Sciatic nerve (tissue), 2 donors: ENCODE results near the gene OSBPL1A. TPM values are rescaled to one million over a fixed set of nuclear protein-coding genes. Genes with fewer than 3 reads are reported as not detected.

Experiments used
- ATAC-seq: fragments of 200-7000 bp; cut with Tn5 transposase; one replicate; pipeline ENCODE4 v1.9.1; 2020; ENCODE audit warnings: mild to moderate bottlenecking, moderate library complexity
- DNase-seq: peaks from one replicate; pipeline ENCODE4 v3.0.0-alpha.2; 2020; ENCODE audit warnings: low spot score
- intact Hi-C: fragments of 100-400 bp; cut with DNase I; formaldehyde crosslinking; loops from one replicate; pipeline ENCODE4 v1.14.2; 2022
- total RNA-seq: library from RNA; stranded (reverse); fragmentation: NEBNext Ultra II Directional; extraction: Animal tissue kit (Norgen Biotek cat#: 25700); gene quantifications from one replicate; pipeline ENCODE4 v1.2.1, GENCODE V29; 2021
- donor health status: DM: no; HTN: no; CAD: no.
- donor health status: DM: no; HTN: no; CAD: no.

The OSBPL1A gene
- total RNA-seq, result 117 TPM

- peak; percentile 93 for DNase-seq
- intact Hi-C loops, result no loop called here
- peak; percentile 95 for ATAC-seq
Measured at GRCh38 chr18:24397694-24398368, at the start of gene OSBPL1A. Gene OSBPL1A (minus strand): TSS chr18:24397824. CDS start chr18:24377533, 20,291 bp downstream.

GRCh38 chr18:24446953-24447538 is 49.4 kb upstream of the OSBPL1A start:
- DNase-seq (no peak), ATAC-seq (no peak)
- intact Hi-C loops, result loop anchor here (5.0 kb wide), 1 partner anchor 560 kb away; no protein-coding TSS in a partner anchor

GRCh38 chr18:24446453-24446852 is 48.8 kb upstream of the OSBPL1A start:
- intact Hi-C loops, result loop anchor here (5.0 kb wide), 1 partner anchor 559 kb away; no protein-coding TSS in a partner anchor
- ATAC-seq (no peak), DNase-seq (no peak)

- ATAC-seq (no peak), DNase-seq (no peak)
- intact Hi-C loops, result no loop called here
Measured at GRCh38 chr18:24443870-24444269, 46.2 kb upstream of the OSBPL1A start.

GRCh38 chr18:24436939-24437338 is 39.3 kb upstream of the OSBPL1A start:
- DNase-seq (no peak), ATAC-seq (no peak)
- intact Hi-C loops, result no loop called here

- DNase-seq (no peak), ATAC-seq (no peak)
- intact Hi-C loops, result no loop called here
Measured at GRCh38 chr18:24432618-24433017, 35.0 kb upstream of the OSBPL1A start.

GRCh38 chr18:24429188-24429587 is 31.6 kb upstream of the OSBPL1A start:
- ATAC-seq (no peak), DNase-seq (no peak)
- intact Hi-C loops, result no loop called here

GRCh38 chr18:24428709-24429108 is 31.1 kb upstream of the OSBPL1A start:
- ATAC-seq (no peak), DNase-seq (no peak)
- intact Hi-C loops, result no loop called here

- ATAC-seq (no peak), DNase-seq (no peak)
- intact Hi-C loops, result no loop called here
Measured at GRCh38 chr18:24427484-24427883, 29.9 kb upstream of the OSBPL1A start.

- DNase-seq, result peak; percentile 90
- ATAC-seq, result peak; percentile 97
- intact Hi-C loops, result no loop called here
Measured at GRCh38 chr18:24426398-24427294, 29.0 kb upstream of the OSBPL1A start, which contains the start of gene IMPACT. Gene IMPACT (plus strand): TSS chr18:24426670. CDS start chr18:24426757, 87 bp downstream.

- ATAC-seq (no peak), DNase-seq (no peak)
- intact Hi-C loops, result no loop called here
Measured at GRCh38 chr18:24426073-24426397, 28.4 kb upstream of the OSBPL1A start.

GRCh38 chr18:24421831-24422230 is 24.2 kb upstream of the OSBPL1A start:
- intact Hi-C loops, result no loop called here
- DNase-seq (no peak), ATAC-seq (no peak)

- intact Hi-C loops, result no loop called here
- DNase-seq, result no peak
- ATAC-seq, result no peak
Measured at GRCh38 chr18:24420551-24420950, 22.9 kb upstream of the OSBPL1A start.

GRCh38 chr18:24417480-24417879 is 19.9 kb upstream of the OSBPL1A start:
- no peak for DNase-seq
- no peak for ATAC-seq
- intact Hi-C loops, result no loop called here

GRCh38 chr18:24414349-24415003 is 16.9 kb upstream of the OSBPL1A start:
- ATAC-seq, result no peak
- intact Hi-C loops, result no loop called here
- no peak for DNase-seq

GRCh38 chr18:24413148-24413547 is 15.5 kb upstream of the OSBPL1A start:
- ATAC-seq, result no peak
- intact Hi-C loops, result no loop called here
- DNase-seq, result no peak

GRCh38 chr18:24408496-24408895 is 10.9 kb upstream of the OSBPL1A start:
- DNase-seq (no peak), ATAC-seq (no peak)
- intact Hi-C loops, result no loop called here

GRCh38 chr18:24404591-24404990 is 7.0 kb upstream of the OSBPL1A start:
- ATAC-seq (no peak), DNase-seq (no peak)
- intact Hi-C loops, result no loop called here

- intact Hi-C loops, result no loop called here
- DNase-seq (no peak), ATAC-seq (no peak)
Measured at GRCh38 chr18:24403076-24403475, 5.5 kb upstream of the OSBPL1A start.
